Fibroblast of skin of left quadriceps (primary cell): ENCODE results near the gene TRIM33.

Experiments used
- DNase-seq, 2 experiments: peaks; one replicate each; pipeline ENCODE4 v3.0.0-alpha.2; 2013; ENCODE audit warnings: low read depth in 2 of 2

The TRIM33 gene

GRCh38 chr1:114511032-114511785 is at the start of gene TRIM33:
Gene TRIM33, minus strand, starts transcription at chr1:114511203. Its CDS starts 127 bp downstream, at chr1:114511076.
- peak; percentile 82 to 85 for DNase-seq

- DNase-seq, result no peak
Measured at GRCh38 chr1:114559356-114559755, 48.4 kb upstream of the TRIM33 start.

- DNase-seq, result no peak
Measured at GRCh38 chr1:114558544-114558943, 47.5 kb upstream of the TRIM33 start.

- no peak for DNase-seq
Measured at GRCh38 chr1:114554577-114554976, 43.6 kb upstream of the TRIM33 start.

GRCh38 chr1:114552106-114552639 is 41.2 kb upstream of the TRIM33 start:
- no peak for DNase-seq

GRCh38 chr1:114551400-114551799 is 40.4 kb upstream of the TRIM33 start:
- no peak for DNase-seq

- no peak for DNase-seq
Measured at GRCh38 chr1:114550336-114550735, 39.3 kb upstream of the TRIM33 start.

- no peak for DNase-seq
Measured at GRCh38 chr1:114549137-114549536, 38.1 kb upstream of the TRIM33 start.

GRCh38 chr1:114547076-114547475 is 36.1 kb upstream of the TRIM33 start:
- no peak for DNase-seq

- DNase-seq, result no peak
Measured at GRCh38 chr1:114545796-114546195, 34.8 kb upstream of the TRIM33 start.

- no peak for DNase-seq
Measured at GRCh38 chr1:114545315-114545714, 34.3 kb upstream of the TRIM33 start.

GRCh38 chr1:114540821-114541220 is 29.8 kb upstream of the TRIM33 start:
- DNase-seq, result no peak

GRCh38 chr1:114540272-114540671 is 29.3 kb upstream of the TRIM33 start:
- no peak for DNase-seq

GRCh38 chr1:114536043-114536442 is 25.0 kb upstream of the TRIM33 start:
- no peak for DNase-seq

GRCh38 chr1:114535401-114535800 is 24.4 kb upstream of the TRIM33 start:
- DNase-seq, result no peak

- DNase-seq, result no peak
Measured at GRCh38 chr1:114531094-114531493, 20.1 kb upstream of the TRIM33 start.

GRCh38 chr1:114530224-114530623 is 19.2 kb upstream of the TRIM33 start:
- no peak for DNase-seq

- no peak for DNase-seq
Measured at GRCh38 chr1:114524944-114525343, 13.9 kb upstream of the TRIM33 start.

GRCh38 chr1:114522264-114522575 is 11.2 kb upstream of the TRIM33 start:
- DNase-seq, result no peak

- DNase-seq, result no peak
Measured at GRCh38 chr1:114521396-114522263, 10.6 kb upstream of the TRIM33 start.

GRCh38 chr1:114517348-114517747 is 6.3 kb upstream of the TRIM33 start:
- DNase-seq, result no peak

GRCh38 chr1:114512595-114513280 is 1.7 kb upstream of the TRIM33 start:
- no peak for DNase-seq
